ENCODE data around the gene PDGFC. TPM values are rescaled to one million over a fixed set of nuclear protein-coding genes. Genes with fewer than 3 reads are reported as not detected.

PDGFC gene
- total and polyA plus RNA-seq, 2 of the 13 experiments (the other 11 are each of a cell fraction or from before 2014, with no cell fraction given) = 4.6 to 9.1 TPM

- ATAC-seq (peak; percentile 12), DNase-seq (ENCODE audit: low spot score) (no peak), FAIRE-seq (no peak)
- no peak overlapping the region for H3K27ac ChIP-seq (ENCODE audit: extremely low read length, insufficient read depth, low read length)
- peak overlapping the region; percentile 96 for H3K4me2 ChIP-seq (ENCODE audit: low read depth, low read length)
- H4K20me1 ChIP-seq (ENCODE audit: insufficient read depth, low read length) = no peaks in the 10 kb centered on the region
- peaks cover 20% of the 10 kb centered on the region for H3K79me2 ChIP-seq (ENCODE audit: insufficient read depth, low read length)
- H3K9ac ChIP-seq (ENCODE audit: insufficient read depth, low read depth, low read length) = peak overlapping the region; percentile 76; the same call in 1 of the 2 replicates
- H3K4me3 ChIP-seq (replicated peaks in 1 of 3; ENCODE audit: insufficient read depth in 1 of 3, low read depth in 2 of 3, low read length in 3 of 3) = peak overlapping the region; percentile 78 to 89 (median 82)
- in situ Hi-C loops (cut with HindIII; ENCODE audit: extremely low pct_ligation_motif_present, low pct_unique_long_range_greater_than_20kb) (loop anchor here (10.0 to 25.0 kb wide), 4 partner anchors 208 to 1065 kb away; no protein-coding TSS in a partner anchor), intact Hi-C loops (cut with micrococcal nuclease; ENCODE audit: unreplicated experiment) (loop anchor here (5.0 to 10.0 kb wide), 2 partner anchors 110 to 232 kb away; no protein-coding TSS in a partner anchor)
- CTCF ChIA-PET (ENCODE audit: low intra/inter-chr PET ratio, low total read pairs) = no interaction called here
- H2AFZ ChIP-seq (ENCODE audit: low read length) = peak overlapping the region; percentile 84
- no peaks in the 10 kb centered on the region; a peak in 1 of 5 replicates for H3K27me3 ChIP-seq (ENCODE audit: control insufficient read depth in 1 of 2, insufficient read depth in 2 of 2, low read length in 2 of 2)
- POLR2A ChIA-PET = interaction anchor here (1.2 kb wide), 1 partner anchor 30 kb away, joined by 3 read pairs; no protein-coding TSS in a partner anchor
- H3K36me3 ChIP-seq (replicated peaks in 1 of 2; ENCODE audit: control insufficient read depth in 1 of 2, insufficient read depth in 2 of 2, low read length in 2 of 2) = no peaks in the 10 kb centered on the region
- H3K9me3 ChIP-seq (ENCODE audit: low read length) = no peaks in the 10 kb centered on the region
- H3K4me1 ChIP-seq (ENCODE audit: insufficient read depth, low read length) = peaks cover 61% of the 10 kb centered on the region
- TF ChIP-seq ARID2 (CRISPR knock-in tag; IDR thresholded peaks at IDR 0.05; ENCODE audit: borderline replicate concordance) (0 out of 2 replicates have a peak, but pooled peaks have one; percentile 3), MEIS2 (CRISPR knock-in tag; IDR thresholded peaks at IDR 0.05) (no peak), LCORL (IDR thresholded peaks at IDR 0.05) (no peak), LCORL (CRISPR knock-in tag; IDR thresholded peaks at IDR 0.05) (0 out of 2 replicates have a peak, but pooled peaks have one; percentile 8), GATAD2A (CRISPR knock-in tag; IDR thresholded peaks at IDR 0.05) (0 out of 2 replicates have a peak, but pooled peaks have one; percentile 4), CREB1 (IDR thresholded peaks at IDR 0.05) (no peak), CREB1 (CRISPR knock-in tag; IDR thresholded peaks at IDR 0.05) (0 out of 2 replicates have a peak, but pooled peaks have one; percentile 28), ZNF18 (CRISPR knock-in tag; IDR thresholded peaks at IDR 0.05; ENCODE audit: insufficient replicate concordance) (no peak), ZNF501 (CRISPR knock-in tag; IDR thresholded peaks at IDR 0.05) (peak; percentile 52), JUND (CRISPR knock-in tag; IDR thresholded peaks at IDR 0.05) (no peak), KMT2B (CRISPR knock-in tag; IDR thresholded peaks at IDR 0.05) (0 out of 2 replicates have a peak, but pooled peaks have one; percentile 6)
- TF ChIP-seq, protein P1, sequence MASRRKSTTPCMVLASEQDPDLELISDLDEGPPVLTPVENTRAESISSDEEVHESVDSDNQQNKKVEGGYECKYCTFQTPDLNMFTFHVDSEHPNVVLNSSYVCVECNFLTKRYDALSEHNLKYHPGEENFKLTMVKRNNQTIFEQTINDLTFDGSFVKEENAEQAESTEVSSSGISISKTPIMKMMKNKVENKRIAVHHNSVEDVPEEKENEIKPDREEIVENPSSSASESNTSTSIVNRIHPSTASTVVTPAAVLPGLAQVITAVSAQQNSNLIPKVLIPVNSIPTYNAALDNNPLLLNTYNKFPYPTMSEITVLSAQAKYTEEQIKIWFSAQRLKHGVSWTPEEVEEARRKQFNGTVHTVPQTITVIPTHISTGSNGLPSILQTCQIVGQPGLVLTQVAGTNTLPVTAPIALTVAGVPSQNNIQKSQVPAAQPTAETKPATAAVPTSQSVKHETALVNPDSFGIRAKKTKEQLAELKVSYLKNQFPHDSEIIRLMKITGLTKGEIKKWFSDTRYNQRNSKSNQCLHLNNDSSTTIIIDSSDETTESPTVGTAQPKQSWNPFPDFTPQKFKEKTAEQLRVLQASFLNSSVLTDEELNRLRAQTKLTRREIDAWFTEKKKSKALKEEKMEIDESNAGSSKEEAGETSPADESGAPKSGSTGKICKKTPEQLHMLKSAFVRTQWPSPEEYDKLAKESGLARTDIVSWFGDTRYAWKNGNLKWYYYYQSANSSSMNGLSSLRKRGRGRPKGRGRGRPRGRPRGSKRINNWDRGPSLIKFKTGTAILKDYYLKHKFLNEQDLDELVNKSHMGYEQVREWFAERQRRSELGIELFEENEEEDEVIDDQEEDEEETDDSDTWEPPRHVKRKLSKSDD (CRISPR knock-in tag; IDR thresholded peaks at IDR 0.05; ENCODE audit: low read depth) = no peak
- TF ChIP-seq, protein P2, sequence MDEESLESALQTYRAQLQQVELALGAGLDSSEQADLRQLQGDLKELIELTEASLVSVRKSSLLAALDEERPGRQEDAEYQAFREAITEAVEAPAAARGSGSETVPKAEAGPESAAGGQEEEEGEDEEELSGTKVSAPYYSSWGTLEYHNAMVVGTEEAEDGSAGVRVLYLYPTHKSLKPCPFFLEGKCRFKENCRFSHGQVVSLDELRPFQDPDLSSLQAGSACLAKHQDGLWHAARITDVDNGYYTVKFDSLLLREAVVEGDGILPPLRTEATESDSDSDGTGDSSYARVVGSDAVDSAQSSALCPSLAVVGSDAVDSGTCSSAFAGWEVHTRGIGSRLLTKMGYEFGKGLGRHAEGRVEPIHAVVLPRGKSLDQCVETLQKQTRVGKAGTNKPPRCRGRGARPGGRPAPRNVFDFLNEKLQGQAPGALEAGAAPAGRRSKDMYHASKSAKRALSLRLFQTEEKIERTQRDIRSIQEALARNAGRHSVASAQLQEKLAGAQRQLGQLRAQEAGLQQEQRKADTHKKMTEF (CRISPR knock-in tag; IDR thresholded peaks at IDR 0.05) = no peak
- TF ChIP-seq, protein P3, sequence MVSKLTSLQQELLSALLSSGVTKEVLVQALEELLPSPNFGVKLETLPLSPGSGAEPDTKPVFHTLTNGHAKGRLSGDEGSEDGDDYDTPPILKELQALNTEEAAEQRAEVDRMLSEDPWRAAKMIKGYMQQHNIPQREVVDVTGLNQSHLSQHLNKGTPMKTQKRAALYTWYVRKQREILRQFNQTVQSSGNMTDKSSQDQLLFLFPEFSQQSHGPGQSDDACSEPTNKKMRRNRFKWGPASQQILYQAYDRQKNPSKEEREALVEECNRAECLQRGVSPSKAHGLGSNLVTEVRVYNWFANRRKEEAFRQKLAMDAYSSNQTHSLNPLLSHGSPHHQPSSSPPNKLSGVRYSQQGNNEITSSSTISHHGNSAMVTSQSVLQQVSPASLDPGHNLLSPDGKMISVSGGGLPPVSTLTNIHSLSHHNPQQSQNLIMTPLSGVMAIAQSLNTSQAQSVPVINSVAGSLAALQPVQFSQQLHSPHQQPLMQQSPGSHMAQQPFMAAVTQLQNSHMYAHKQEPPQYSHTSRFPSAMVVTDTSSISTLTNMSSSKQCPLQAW (CRISPR knock-in tag; IDR thresholded peaks at IDR 0.05) = 0 out of 2 replicates have a peak, but pooled peaks have one; percentile 28
- 4% methylated on average over 8 of the region's 8 CpGs for WGBS (ENCODE audit: low lambda C conversion rate)
- BruUV-seq (replicated peaks) = no TSS peak
Measured at GRCh38 chr4:156972379-156973015, 898 bp upstream of the PDGFC start.

Measured in HepG2 (cell line).